HepG2 (cell line): ENCODE results near the gene ONECUT2. TPM values are rescaled to one million over a fixed set of nuclear protein-coding genes. Genes with fewer than 3 reads are reported as not detected.

Experiments
- ATAC-seq: fragments of 200-7000 bp; cut with Tn5 transposase; 3 replicates; pipeline ENCODE4 v1.9.1; 2020; ENCODE audit warnings: mild to moderate bottlenecking, moderate library complexity
- Bru-seq: library from RNA; stranded (reverse); fragments of 400-500 nt; gene quantifications from one replicate; lab custom pipeline; 2021; lab: Mats Ljungman, UMichigan
- BruChase-seq, 2 experiments: library from RNA; stranded (reverse); fragments of 400-500 nt; gene quantifications; one replicate each; lab custom pipeline; 2021; lab: Mats Ljungman, UMichigan
- BruUV-seq: library from RNA; stranded (reverse); fragments of 400-500 nt; replicated peaks from 2 replicates; lab custom pipeline; 2021; lab: Mats Ljungman, UMichigan
- CTCF ChIA-PET: fragments of 300-600 bp; formaldehyde crosslinking; extraction: SDS; loops from one replicate; lab custom pipeline; 2021; ENCODE audit warnings: low total read pairs, inconsistent platforms, low intra/inter-chr PET ratio; lab: Yijun Ruan, JAX
- POLR2A ChIA-PET: fragments of 350-600 bp; sonication (Branson Sonifier 250); formaldehyde crosslinking; loops from one replicate; lab custom pipeline; 2020; ENCODE audit warnings: antibody characterized with exemption, inconsistent platforms; lab: Yijun Ruan, JAX
- DNase-seq: peaks from one replicate; pipeline ENCODE4 v3.0.0-alpha.2; 2015; ENCODE audit warnings: low spot score
- FAIRE-seq: peaks from 3 replicates; lab custom pipeline; 2011; peaks lifted over from hg19 to GRCh38; lab: Jason Lieb, UNC
- H2AFZ ChIP-seq: one replicate; pipeline ENCODE4 v1.6.1; 2011; ENCODE audit warnings: low read length, inconsistent platforms
- H3K27ac ChIP-seq: fragments of 300-600 bp; 3 replicates; pipeline ENCODE4 v1.8.0; 2011; ENCODE audit warnings: mixed run types, mild to moderate bottlenecking, mixed read lengths, low read length, inconsistent platforms; ENCODE audit not compliant: insufficient read depth; ENCODE audit errors: extremely low read length
- H3K27me3 ChIP-seq, 2 experiments: fragments of 200-600 bp in 1 of 2; 2 replicates in 1 of 2; 3 replicates in 1 of 2; pipeline versions ENCODE4 v1.6.0 to v1.8.0; 2011; ENCODE audit warnings: low read length in 2 of 2, mild to moderate bottlenecking in 2 of 2, moderate library complexity in 2 of 2, inconsistent platforms in 1 of 2; ENCODE audit not compliant: insufficient read depth in 2 of 2, control insufficient read depth in 1 of 2
- H3K36me3 ChIP-seq, 2 experiments: fragments of 200-600 bp in 1 of 2; replicated peaks in 1 of 2; 2 replicates in 1 of 2; 3 replicates in 1 of 2; pipeline versions ENCODE4 v1.5.1 to v1.8.0; 2011; ENCODE audit warnings: low read length in 2 of 2, inconsistent platforms in 1 of 2; ENCODE audit not compliant: insufficient read depth in 2 of 2, control insufficient read depth in 1 of 2
- H3K4me1 ChIP-seq: 2 replicates; pipeline ENCODE4 v1.5.1; 2012; ENCODE audit warnings: low read length, inconsistent platforms; ENCODE audit not compliant: insufficient read depth
- H3K4me2 ChIP-seq: 2 replicates; pipeline ENCODE4 v1.6.0; 2011; ENCODE audit warnings: low read depth, low read length, inconsistent platforms
- H3K4me3 ChIP-seq, 3 experiments: fragments of 200-600 bp in 1 of 3; sonication (generic), shearing (Covaris generic) in 1 of 3; replicated peaks in 1 of 3; 2 replicates each; pipeline ENCODE4 v1.5.1; 2011 to 2016; ENCODE audit warnings: low read length in 3 of 3, inconsistent platforms in 2 of 3, low read depth in 2 of 3, mild to moderate bottlenecking in 2 of 3, control low read depth in 1 of 3, mixed read lengths in 1 of 3; ENCODE audit not compliant: insufficient read depth in 1 of 3
- H3K79me2 ChIP-seq: one replicate; pipeline ENCODE4 v1.6.1; 2011; ENCODE audit warnings: low read length, inconsistent platforms; ENCODE audit not compliant: insufficient read depth
- H3K9ac ChIP-seq: 2 replicates; pipeline ENCODE4 v1.6.0; 2011; ENCODE audit warnings: mild to moderate bottlenecking, low read depth, low read length, inconsistent platforms; ENCODE audit not compliant: insufficient read depth
- H3K9me3 ChIP-seq: 2 replicates; pipeline ENCODE4 v1.5.1; 2012; ENCODE audit warnings: mild to moderate bottlenecking, low read length
- H4K20me1 ChIP-seq: 2 replicates; pipeline ENCODE4 v1.6.0; 2011; ENCODE audit warnings: inconsistent platforms, mild to moderate bottlenecking, low read length, moderate library complexity; ENCODE audit not compliant: insufficient read depth
- ERF ChIP-seq: IDR thresholded peaks from 2 replicates; pipeline ENCODE4 v1.6.1; 2018; ENCODE audit warnings: missing biosample characterization, missing genetic modification reagents
- KDM2A ChIP-seq: sonication (generic); formaldehyde crosslinking; IDR thresholded peaks from 2 replicates; pipeline ENCODE4 v1.4.0; 2020; ENCODE audit warnings: low read depth, missing genetic modification reagents, borderline replicate concordance
- KDM5A ChIP-seq: fragments of 200-600 bp; sonication (generic); IDR thresholded peaks from 2 replicates; pipeline ENCODE4 v1.7.0; 2018; ENCODE audit warnings: antibody characterized with exemption, mild to moderate bottlenecking, low read length, borderline replicate concordance
- MED1 ChIP-seq: sonication (generic); formaldehyde crosslinking; IDR thresholded peaks from 2 replicates; pipeline ENCODE4 v1.4.0; 2020; ENCODE audit warnings: missing genetic modification reagents
- PBX2 ChIP-seq: IDR thresholded peaks from 2 replicates; pipeline ENCODE4 v1.6.1; 2016; ENCODE audit warnings: control low read depth
- PITX1 ChIP-seq: sonication (generic); formaldehyde crosslinking; IDR thresholded peaks from 2 replicates; pipeline ENCODE4 v1.5.1; 2020; ENCODE audit warnings: mild to moderate bottlenecking, missing genetic modification reagents
- SNAI1 ChIP-seq: sonication (generic); formaldehyde crosslinking; IDR thresholded peaks from 2 replicates; pipeline ENCODE4 v1.5.0; 2020; ENCODE audit warnings: mild to moderate bottlenecking, missing genetic modification reagents, borderline replicate concordance
- SOX5 ChIP-seq: IDR thresholded peaks from 2 replicates; pipeline ENCODE4 v1.6.1; 2016; ENCODE audit warnings: borderline replicate concordance
- THAP11 ChIP-seq: IDR thresholded peaks from 2 replicates; pipeline ENCODE4 v1.6.1; 2016; ENCODE audit warnings: missing biosample characterization, missing genetic modification reagents
- ZFP82 ChIP-seq: sonication (generic); formaldehyde crosslinking; IDR thresholded peaks from 2 replicates; pipeline ENCODE4 v1.5.1; 2020; ENCODE audit warnings: mild to moderate bottlenecking, missing genetic modification reagents, borderline replicate concordance
- WGBS: methylation state at CpG from one replicate; pipeline ENCODE4 v1.1.6; 2017; ENCODE audit warnings: low lambda C conversion rate; 5-methylcytosine and 5-hydroxymethylcytosine counted together
- in situ Hi-C: cut with HindIII; loops from 2 replicates; pipeline ENCODE4 v1.10.0; 2017; ENCODE audit warnings: low pct_unique_long_range_greater_than_20kb; ENCODE audit not compliant: extremely low pct_ligation_motif_present
- intact Hi-C: fragments of 100-400 bp; cut with micrococcal nuclease; formaldehyde crosslinking; loops from one replicate; pipeline ENCODE4 v1.10.0; 2022; ENCODE audit not compliant: unreplicated experiment
- long read RNA-seq, 2 experiments: library from RNA in 1 of 2; library from polyadenylated mRNA in 1 of 2; stranded (forward) in 1 of 2; unstranded in 1 of 2; transcript quantifications; one replicate each; pipeline ENCODE4 v2.0.0, GENCODE V29; 2019 to 2022
- polyA minus RNA-seq, 3 experiments: library from RNA; depleted of rRNA, polyadenylated mRNA; stranded (reverse); fragments of >200 nt; gene quantifications; 2 replicates each; pipeline ENCODE4 v1.2.3, GENCODE V29; 2011; ENCODE audit warnings: low replicate concordance in 1 of 3
- polyA plus RNA-seq, 8 experiments: library from polyadenylated mRNA; depleted of rRNA in 3 of 8; stranded (reverse) in 7 of 8; unstranded in 1 of 8; fragments of >200 nt; fragmentation: Illumina TruSeq in 4 of 8; extraction: Trizol in 4 of 8; gene quantifications; 2 replicates each; pipeline versions ENCODE4 v1.2.1 to v1.2.3, GENCODE V29; 2011 to 2016; ENCODE audit warnings: low read depth in 4 of 8, missing spikeins in 1 of 8, mixed read lengths in 1 of 8; ENCODE audit not compliant: insufficient read depth in 1 of 8
- total RNA-seq, 5 experiments: library from RNA; depleted of rRNA; stranded (reverse); fragments of >200 nt; fragmentation: Illumina TruSeq; extraction: Trizol; gene quantifications; 2 replicates each; pipeline ENCODE4 v1.2.3, GENCODE V29; 2016; ENCODE audit warnings: low read depth in 1 of 5
- TF ChIP-seq, protein P1 (sequence below): sonication (generic); formaldehyde crosslinking; IDR thresholded peaks from 2 replicates; pipeline ENCODE4 v1.4.0; 2020; ENCODE audit warnings: missing genetic modification reagents
- TF ChIP-seq, protein P2 (sequence below): sonication (generic); formaldehyde crosslinking; IDR thresholded peaks from 2 replicates; pipeline ENCODE4 v1.4.0; 2020; ENCODE audit warnings: missing genetic modification reagents

Gene ONECUT2
- 3.0 and 6.2 TPM in 2 replicates for total RNA-seq (2016; rRNA removed; fragmentation: Illumina TruSeq; extraction: Trizol)
- 0.30 and 0.35 TPM in 2 replicates for total RNA-seq (2016; cell fraction: cytosol; rRNA removed; fragmentation: Illumina TruSeq; extraction: Trizol; ENCODE audit: low read depth)
- total RNA-seq (2016; cell fraction: insoluble cytoplasmic fraction; rRNA removed; fragmentation: Illumina TruSeq; extraction: Trizol): 2.5 and 5.8 TPM in 2 replicates
- 2.0 and 2.3 TPM in 2 replicates for total RNA-seq (2016; cell fraction: membrane; rRNA removed; fragmentation: Illumina TruSeq; extraction: Trizol)
- total RNA-seq (2016; cell fraction: nucleus; rRNA removed; fragmentation: Illumina TruSeq; extraction: Trizol): 7.8 and 8.6 TPM in 2 replicates
- polyA plus RNA-seq (2011; rRNA removed): 3.2 and 3.7 TPM in 2 replicates
- polyA plus RNA-seq (2011; cell fraction: cytosol; rRNA removed): 0.94 and 2.0 TPM in 2 replicates
- polyA plus RNA-seq (2011; cell fraction: nucleus; rRNA removed): 5.2 and 8.5 TPM in 2 replicates
- polyA plus RNA-seq (2012): 5.7 and 6.4 TPM in 2 replicates
- polyA plus RNA-seq (2016; cell fraction: cytosol; fragmentation: Illumina TruSeq; extraction: Trizol; ENCODE audit: low read depth): 0.16 and 0.31 TPM in 2 replicates
- polyA plus RNA-seq (2016; cell fraction: insoluble cytoplasmic fraction; fragmentation: Illumina TruSeq; extraction: Trizol; ENCODE audit: low read depth): 3.3 TPM in 2 replicates
- polyA plus RNA-seq (2016; cell fraction: membrane; fragmentation: Illumina TruSeq; extraction: Trizol; ENCODE audit: low read depth): 0.70 and 0.78 TPM in 2 replicates
- 8.3 and 9.1 TPM in 2 replicates for polyA plus RNA-seq (2016; cell fraction: nucleus; fragmentation: Illumina TruSeq; extraction: Trizol; ENCODE audit: insufficient read depth, low read depth)
- 3.8 and 10.8 TPM in 2 replicates for polyA minus RNA-seq (2011; rRNA and poly(A)+ RNA removed; ENCODE audit: low replicate concordance)
- polyA minus RNA-seq (2011; cell fraction: cytosol; rRNA and poly(A)+ RNA removed): 4.7 and 7.6 TPM in 2 replicates
- 13.3 and 20.5 TPM in 2 replicates for polyA minus RNA-seq (2011; cell fraction: nucleus; rRNA and poly(A)+ RNA removed)
- Bru-seq, nascent RNA: percentile 56 among the genes with signal in this experiment
- percentile 78 among the genes with signal in this experiment for BruChase-seq, experiment 1, labeled RNA remaining after a 6-hour chase
- percentile 71 among the genes with signal in this experiment for BruChase-seq, experiment 2, labeled RNA remaining after a 2-hour chase
- long read RNA-seq, experiment 1, partial matches to known transcripts: 0 of 6 reads
- long read RNA-seq, experiment 1, other reads (novel, unspliced or antisense): 6 of 6 reads
- long read RNA-seq, experiment 2, partial matches to known transcripts: 1 of 14 reads
- long read RNA-seq, experiment 2, other reads (novel, unspliced or antisense): 13 of 14 reads

- intact Hi-C loops: loop anchor here (5.0 kb wide), 2 partner anchors 127 to 163 kb away; no protein-coding TSS in a partner anchor
- Histone ChIP-seq H3K4me2 (peak within 1 kb of the TSS; percentile 98), H3K36me3 (no peaks in the 10 kb centered on the region), H3K9me3 (no peaks in the 10 kb centered on the region), H3K27me3 (peaks cover 0 to 14% of the 10 kb centered on the region in 2 experiments; a peak in 2 of 5 replicates), H3K4me3 (peak within 1 kb of the TSS; percentile 69 to 84 (median 78)), H3K27ac (no peak within 1 kb of the TSS), H4K20me1 (peaks cover 12% of the 10 kb centered on the region; the same call in 1 of the 2 replicates), H3K79me2 (peaks cover 16% of the 10 kb centered on the region), H2AFZ (peak within 1 kb of the TSS; percentile 76), H3K9ac (peak within 1 kb of the TSS; percentile 50), H3K4me1 (peaks cover 38% of the 10 kb centered on the region)
- BruUV-seq: no TSS peak
- DNase-seq (peak; percentile 85), ATAC-seq (peak; percentile 89), FAIRE-seq (peak; percentile 72)
- ChIA-PET CTCF (no interaction called here), POLR2A (interaction anchor here (0.6 to 1.6 kb wide), 4 partner anchors 10 to 173 kb away, joined by 3 to 30 read pairs (median 4); no protein-coding TSS in a partner anchor)
- in situ Hi-C loops: no loop called here
- 2% methylated on average over 16 of the region's 69 CpGs for WGBS
- TF ChIP-seq PBX2: peak; percentile 89
- TF ChIP-seq MED1: peak; percentile 43
- no peak for TF ChIP-seq ZFP82 (CRISPR knock-in tag)
- TF ChIP-seq ERF (CRISPR knock-in tag): peak; percentile 38; the same call in 1 of the 2 replicates
- peak; percentile 39; the same call in 1 of the 2 replicates for TF ChIP-seq KDM5A
- TF ChIP-seq, protein P1, sequence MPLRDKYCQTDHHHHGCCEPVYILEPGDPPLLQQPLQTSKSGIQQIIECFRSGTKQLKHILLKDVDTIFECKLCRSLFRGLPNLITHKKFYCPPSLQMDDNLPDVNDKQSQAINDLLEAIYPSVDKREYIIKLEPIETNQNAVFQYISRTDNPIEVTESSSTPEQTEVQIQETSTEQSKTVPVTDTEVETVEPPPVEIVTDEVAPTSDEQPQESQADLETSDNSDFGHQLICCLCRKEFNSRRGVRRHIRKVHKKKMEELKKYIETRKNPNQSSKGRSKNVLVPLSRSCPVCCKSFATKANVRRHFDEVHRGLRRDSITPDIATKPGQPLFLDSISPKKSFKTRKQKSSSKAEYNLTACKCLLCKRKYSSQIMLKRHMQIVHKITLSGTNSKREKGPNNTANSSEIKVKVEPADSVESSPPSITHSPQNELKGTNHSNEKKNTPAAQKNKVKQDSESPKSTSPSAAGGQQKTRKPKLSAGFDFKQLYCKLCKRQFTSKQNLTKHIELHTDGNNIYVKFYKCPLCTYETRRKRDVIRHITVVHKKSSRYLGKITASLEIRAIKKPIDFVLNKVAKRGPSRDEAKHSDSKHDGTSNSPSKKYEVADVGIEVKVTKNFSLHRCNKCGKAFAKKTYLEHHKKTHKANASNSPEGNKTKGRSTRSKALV: peak; percentile 65
- TF ChIP-seq SNAI1 (CRISPR knock-in tag): 0 out of 2 replicates have a peak, but pooled peaks have one; percentile 81
- TF ChIP-seq THAP11 (CRISPR knock-in tag): 0 out of 2 replicates have a peak, but pooled peaks have one; percentile 52
- 0 out of 2 replicates have a peak, but pooled peaks have one; percentile 26 for TF ChIP-seq PITX1 (CRISPR knock-in tag)
- 0 out of 2 replicates have a peak, but pooled peaks have one; percentile 54 for TF ChIP-seq KDM2A (CRISPR knock-in tag)
- TF ChIP-seq SOX5: peak; percentile 9; the same call in 1 of the 2 replicates
- TF ChIP-seq, protein P2, sequence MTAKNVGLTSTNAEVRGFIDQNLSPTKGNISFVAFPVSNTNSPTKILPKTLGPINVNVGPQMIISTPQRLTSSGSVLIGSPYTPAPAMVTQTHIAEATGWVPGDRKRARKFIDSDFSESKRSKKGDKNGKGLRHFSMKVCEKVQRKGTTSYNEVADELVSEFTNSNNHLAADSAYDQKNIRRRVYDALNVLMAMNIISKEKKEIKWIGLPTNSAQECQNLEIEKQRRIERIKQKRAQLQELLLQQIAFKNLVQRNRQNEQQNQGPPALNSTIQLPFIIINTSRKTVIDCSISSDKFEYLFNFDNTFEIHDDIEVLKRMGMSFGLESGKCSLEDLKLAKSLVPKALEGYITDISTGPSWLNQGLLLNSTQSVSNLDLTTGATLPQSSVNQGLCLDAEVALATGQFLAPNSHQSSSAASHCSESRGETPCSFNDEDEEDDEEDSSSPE (CRISPR knock-in tag): 0 out of 2 replicates have a peak, but pooled peaks have one; percentile 1
Observed at GRCh38 chr18:57434536-57435494, at the start of gene ONECUT2. ONECUT2 (plus strand) TSS chr18:57435374; CDS start chr18:57435717, 343 bp downstream.
